NCI-H460 (cell line): ENCODE results near the gene NACA2. TPM values are rescaled to one million over a fixed set of nuclear protein-coding genes. Genes with fewer than 3 reads are reported as not detected.
"Not testable (repeated sequence)": the region's sequence is repeated elsewhere in the genome, so short reads cannot be mapped to it uniquely, and the experiment has no call there.

ENCODE experiments used
- DNase-seq: peaks from one replicate; pipeline ENCODE4 v3.0.0-alpha.2; 2016; ENCODE audit warnings: low read depth; ENCODE audit errors: extremely low read depth
- total RNA-seq: library from RNA; depleted of rRNA; stranded (reverse); fragments of >200 nt; shearing (Covaris generic); gene quantifications from 2 replicates; pipeline ENCODE4 v1.2.3, GENCODE V29; 2014; rRNA removed

Gene NACA2
- total RNA-seq, 1 experiment from 2014 or later = not detected

- DNase-seq = no peak
These were observed 34.5 kb downstream of the NACA2 start for GRCh38 chr17:61556224-61557188.

- no peak for DNase-seq
These were observed 35.9 kb downstream of the NACA2 start for GRCh38 chr17:61555127-61555566.

- no peak for DNase-seq
These were observed 36.8 kb downstream of the NACA2 start for GRCh38 chr17:61554209-61554608.

- not testable (repeated sequence) for DNase-seq
These were observed 38.5 kb downstream of the NACA2 start for GRCh38 chr17:61552560-61552959.

- peak; percentile 45 for DNase-seq
These were observed 39.7 kb downstream of the NACA2 start for GRCh38 chr17:61551255-61551742.

- DNase-seq = no peak
These were observed 43.9 kb downstream of the NACA2 start for GRCh38 chr17:61547113-61547512.

GRCh38 chr17:61545335-61545938, 45.6 kb downstream of the NACA2 start:
- no peak for DNase-seq

- DNase-seq = no peak
These were observed 47.1 kb downstream of the NACA2 start for GRCh38 chr17:61543786-61544415.

GRCh38 chr17:61542027-61542426, 49.0 kb downstream of the NACA2 start:
- no peak for DNase-seq

- no peak for DNase-seq
These were observed 50.1 kb downstream of the NACA2 start for GRCh38 chr17:61540874-61541273.

Other genes starting within 250 kb of the NACA2 start
- 9.9 and 11.1 TPM in 2 replicates for gene TBX2, start 191.4 kb downstream of the NACA2 start, total RNA-seq
- gene TBX4, start 138.8 kb downstream of the NACA2 start, total RNA-seq = 0.07 and 0.20 TPM in 2 replicates